GM18511 (cell line): Measurements from ENCODE around the gene CELF4.

ENCODE experiments used
- ATAC-seq: cut with Tn5 transposase; IDR thresholded peaks from one replicate; pipeline ENCODE4 v1.9.1; 2021; ENCODE audit warnings: mild to moderate bottlenecking, moderate library complexity; ENCODE audit not compliant: unreplicated experiment

Gene CELF4

GRCh38 chr18:37548679-37549289 is 16.8 kb downstream of the CELF4 start:
- no peak for ATAC-seq

GRCh38 chr18:37547196-37547827 is 18.3 kb downstream of the CELF4 start:
- ATAC-seq: no peak

GRCh38 chr18:37546651-37547050 is 18.9 kb downstream of the CELF4 start:
- ATAC-seq: no peak

GRCh38 chr18:37546272-37546537 is 19.4 kb downstream of the CELF4 start:
- ATAC-seq: no peak

- no peak for ATAC-seq
Measured at GRCh38 chr18:37545461-37546271, 19.9 kb downstream of the CELF4 start.

- no peak for ATAC-seq
Measured at GRCh38 chr18:37544713-37545112, 20.9 kb downstream of the CELF4 start.

- no peak for ATAC-seq
Measured at GRCh38 chr18:37544217-37544616, 21.4 kb downstream of the CELF4 start.

- ATAC-seq: no peak
Measured at GRCh38 chr18:37543321-37543720, 22.3 kb downstream of the CELF4 start.

GRCh38 chr18:37541517-37541916 is 24.1 kb downstream of the CELF4 start:
- ATAC-seq: no peak

GRCh38 chr18:37540424-37541138 is 25.0 kb downstream of the CELF4 start:
- no peak for ATAC-seq

- ATAC-seq: no peak
Measured at GRCh38 chr18:37539236-37539635, 26.4 kb downstream of the CELF4 start.

- ATAC-seq: no peak
Measured at GRCh38 chr18:37538526-37539205, 26.9 kb downstream of the CELF4 start.

- peak; percentile 90 for ATAC-seq
Measured at GRCh38 chr18:37537868-37538525, 27.6 kb downstream of the CELF4 start.

GRCh38 chr18:37536656-37537055 is 28.9 kb downstream of the CELF4 start:
- ATAC-seq: no peak

- no peak for ATAC-seq
Measured at GRCh38 chr18:37535968-37536367, 29.6 kb downstream of the CELF4 start.

GRCh38 chr18:37534627-37535026 is 31.0 kb downstream of the CELF4 start:
- no peak for ATAC-seq

GRCh38 chr18:37533647-37534584 is 31.7 kb downstream of the CELF4 start:
- no peak for ATAC-seq

- ATAC-seq: no peak
Measured at GRCh38 chr18:37532917-37533316, 32.7 kb downstream of the CELF4 start.

- ATAC-seq: peak; percentile 81
Measured at GRCh38 chr18:37529863-37530262, 35.7 kb downstream of the CELF4 start.
